Inflammatory macrophage treated with lipopolysaccharide for 1 hour (primary cell): ENCODE data around the gene LPCAT1.

ENCODE experiments used
- DNase-seq, 2 donors: peaks; one replicate each; pipeline ENCODE4 v3.0.0-alpha.2; 2020 to 2022

Gene LPCAT1

DNA sequence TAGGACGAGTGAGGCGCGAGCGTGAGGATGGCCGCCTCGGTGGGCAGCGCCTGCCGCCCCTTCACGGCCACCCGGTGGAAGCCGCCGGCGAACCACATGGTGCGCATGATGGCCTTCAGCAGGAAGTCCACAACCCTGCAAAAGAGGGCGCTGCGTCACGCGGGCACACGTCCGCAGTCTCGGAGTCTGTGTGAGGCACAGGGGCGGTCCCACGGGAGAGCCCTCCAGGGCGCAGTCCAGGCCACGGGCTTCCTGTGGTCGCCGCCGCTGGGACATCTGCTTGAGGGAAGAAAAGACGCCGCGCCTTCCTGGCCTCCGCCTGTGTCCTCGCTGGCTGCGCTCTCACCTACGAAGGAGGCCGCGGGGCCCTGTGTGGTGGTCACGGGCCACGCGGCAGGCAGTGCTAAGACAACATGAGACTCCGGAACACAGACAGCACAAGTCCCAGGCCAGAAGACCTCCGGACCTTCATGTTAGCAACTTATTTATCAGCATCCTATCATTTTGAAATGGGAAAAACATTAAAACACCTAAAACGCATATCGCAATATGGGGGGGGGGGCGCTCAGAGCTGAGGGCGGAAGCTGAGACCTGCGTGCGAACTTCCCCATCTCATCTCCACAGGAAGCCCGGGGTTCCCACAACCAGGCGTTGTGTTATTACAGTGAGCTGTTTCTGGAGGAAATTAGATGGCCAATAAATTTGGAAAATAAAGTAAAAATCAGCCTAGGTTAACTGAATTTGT, 28.8 kb downstream of the LPCAT1 start:
- DNase-seq = peak; percentile 65

DNA sequence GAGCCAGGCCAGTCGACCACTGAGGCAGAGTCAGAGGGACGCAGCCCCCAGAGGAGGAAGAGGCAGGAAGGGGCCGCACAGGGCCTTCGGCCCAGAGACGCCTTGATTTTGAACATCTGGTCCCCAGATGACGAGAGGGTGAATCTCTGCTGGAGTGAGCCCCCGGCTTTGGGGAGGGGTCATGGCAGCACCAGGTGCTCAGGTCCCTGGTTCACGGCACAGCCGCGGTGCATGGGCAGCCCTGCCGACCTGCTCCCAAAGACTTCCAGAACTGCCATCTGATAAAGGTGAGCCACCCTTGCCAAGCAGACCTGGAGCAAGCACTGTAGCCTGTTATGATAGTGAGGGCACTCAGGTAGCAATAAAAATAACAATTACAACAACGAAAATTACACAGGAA, 29.8 kb downstream of the LPCAT1 start:
- DNase-seq = no peak

DNA sequence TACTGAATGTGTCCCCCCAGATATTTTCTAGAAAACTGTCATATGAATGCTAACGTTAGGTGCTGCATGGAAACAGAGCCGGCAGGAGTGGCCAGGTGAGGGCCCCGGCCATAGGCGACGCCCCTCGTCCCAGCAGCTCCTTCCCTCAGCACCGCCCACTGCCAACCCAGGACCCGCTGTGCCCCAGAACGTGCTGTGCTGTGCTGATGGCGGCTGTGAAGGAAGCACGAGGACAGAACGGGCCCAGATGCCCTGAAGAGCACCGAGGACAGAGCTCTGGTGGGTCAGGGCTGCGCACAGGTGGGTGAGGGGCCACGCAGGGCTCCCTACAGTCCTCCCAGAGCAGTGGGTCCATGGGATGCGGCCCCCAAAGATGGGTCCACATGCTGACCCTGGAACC, 30.3 kb downstream of the LPCAT1 start:
- no peak for DNase-seq

DNA sequence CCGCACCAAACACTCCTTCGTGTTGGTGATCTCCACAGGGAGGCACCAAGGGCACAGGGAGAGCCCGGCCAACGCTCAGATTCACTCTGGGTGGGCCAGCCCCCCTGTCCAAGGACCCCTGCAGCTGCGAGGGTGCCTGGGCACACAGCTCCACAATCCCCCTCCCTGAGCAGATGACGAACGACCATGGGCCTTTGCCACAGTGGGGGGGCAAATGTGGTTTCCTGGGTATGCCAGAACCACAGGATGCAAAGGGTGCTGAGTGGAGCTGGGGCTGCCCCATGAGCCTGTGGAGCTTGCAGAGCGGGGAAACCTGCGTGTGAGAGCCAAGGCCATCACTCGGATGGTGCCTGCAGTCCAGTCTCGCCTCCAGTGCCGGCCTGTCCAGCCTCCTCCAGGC, 31.0 kb downstream of the LPCAT1 start:
- DNase-seq = no peak

DNA sequence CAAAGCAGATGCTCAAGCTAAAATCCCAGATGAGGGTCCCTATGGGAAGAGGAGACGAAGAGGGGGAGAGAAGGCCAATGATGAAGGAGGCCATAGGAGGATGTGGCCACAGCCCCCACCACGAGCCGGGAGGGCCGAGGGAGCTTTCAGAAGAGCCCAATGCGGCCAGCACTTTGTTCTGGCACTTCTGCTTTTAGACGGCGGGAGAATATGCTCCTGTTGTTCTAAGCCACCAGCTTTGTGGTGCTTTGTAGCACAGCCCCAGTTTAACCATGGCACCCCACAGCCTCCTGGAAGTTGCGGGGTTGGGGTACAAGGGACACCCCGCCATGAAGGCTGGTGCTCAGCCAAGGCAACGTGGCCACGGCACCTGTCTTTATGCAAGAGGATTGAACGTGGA, 33.4 kb downstream of the LPCAT1 start:
- DNase-seq = peak in 1 of 2 donors; percentile 34

DNA sequence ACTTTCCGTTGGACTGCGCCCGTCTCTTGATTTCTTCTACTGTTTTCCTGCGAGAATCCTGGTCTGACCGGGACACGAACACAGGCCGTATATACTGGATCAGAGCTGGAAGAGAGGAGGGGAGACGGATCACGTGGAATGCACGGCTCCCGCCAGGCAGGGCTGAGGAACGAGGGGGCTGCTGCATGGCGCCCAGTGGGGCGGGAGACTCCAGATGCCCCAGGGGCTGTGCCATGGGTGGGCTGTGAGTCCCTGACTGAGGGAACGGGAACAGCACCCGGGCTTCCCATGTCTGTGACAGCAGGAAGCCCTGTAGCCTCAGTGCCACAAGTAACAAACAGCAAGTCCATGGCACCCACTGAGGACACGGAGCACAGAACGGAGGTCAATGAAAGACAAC, 34.0 kb downstream of the LPCAT1 start:
- no peak for DNase-seq

DNA sequence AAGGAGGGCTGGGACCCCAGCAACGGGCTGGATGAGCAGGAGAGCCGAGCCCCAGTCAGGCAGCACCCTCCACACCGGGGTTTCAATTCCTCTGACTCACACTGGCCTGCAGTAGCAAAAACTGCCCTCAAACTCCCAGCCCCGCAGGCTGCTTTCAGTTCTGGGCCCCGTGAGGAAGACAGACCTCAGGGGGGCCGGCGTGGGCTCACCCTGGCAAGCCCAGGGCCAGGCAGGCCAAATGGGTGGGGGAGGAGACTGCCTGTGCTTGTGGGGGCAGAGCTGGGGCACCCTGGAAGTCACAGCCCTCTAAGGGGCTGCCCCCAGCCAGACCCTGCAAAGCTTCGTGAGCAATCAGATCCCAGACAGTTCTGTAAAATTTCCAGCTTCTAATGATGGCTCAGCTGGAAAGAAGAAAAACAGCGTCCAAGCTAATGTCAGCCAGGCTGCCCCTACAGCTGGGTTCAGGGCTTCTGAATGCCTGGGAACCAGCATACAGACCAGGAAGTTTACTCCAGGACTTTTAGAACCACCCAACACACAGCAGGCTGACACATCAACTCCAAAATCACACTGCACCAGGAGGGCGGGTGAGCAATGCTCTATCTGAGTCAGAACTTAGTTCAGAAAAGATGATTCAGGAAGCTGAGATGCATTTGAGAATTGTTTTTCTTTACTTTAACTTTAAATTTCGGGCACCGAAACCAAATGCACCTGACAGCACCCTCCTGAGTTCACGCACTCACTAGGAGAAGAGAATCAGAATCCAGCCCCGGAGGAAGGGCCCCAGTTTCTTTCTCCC, 34.7 kb downstream of the LPCAT1 start:
- DNase-seq = peak; percentile 69 to 82

DNA sequence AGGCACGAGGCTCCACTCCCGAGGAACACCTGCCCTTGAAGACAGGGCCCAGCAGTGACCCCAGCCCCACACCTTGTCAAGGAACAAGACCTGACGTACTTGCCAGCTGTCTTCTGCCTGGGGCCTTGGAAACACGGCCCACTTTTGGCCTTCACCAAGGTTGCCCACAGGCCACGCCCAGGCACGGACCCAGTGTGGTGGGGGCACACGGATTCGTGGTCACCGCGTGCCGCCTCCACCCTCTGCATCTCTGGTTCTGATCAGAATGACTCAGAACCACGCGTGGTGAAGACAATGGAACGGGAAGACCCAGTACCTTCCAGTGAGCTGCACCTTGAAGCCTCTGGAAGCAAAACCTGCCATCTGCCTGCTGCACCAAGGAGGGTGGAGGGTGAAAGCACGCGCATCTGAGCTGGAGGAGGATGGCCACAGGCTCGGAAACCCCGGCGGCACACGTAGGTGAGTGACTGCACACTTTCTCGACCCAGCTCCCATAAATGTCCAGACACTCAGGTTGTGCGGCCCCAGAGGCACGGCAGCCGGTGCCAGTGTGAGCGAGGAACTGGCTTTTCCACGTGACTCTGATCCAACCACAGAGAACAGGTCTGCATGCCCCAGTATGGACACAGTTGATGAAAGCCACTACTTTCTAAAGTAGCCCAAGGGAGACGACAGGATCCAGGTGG, 36.5 kb downstream of the LPCAT1 start:
- no peak for DNase-seq

DNA sequence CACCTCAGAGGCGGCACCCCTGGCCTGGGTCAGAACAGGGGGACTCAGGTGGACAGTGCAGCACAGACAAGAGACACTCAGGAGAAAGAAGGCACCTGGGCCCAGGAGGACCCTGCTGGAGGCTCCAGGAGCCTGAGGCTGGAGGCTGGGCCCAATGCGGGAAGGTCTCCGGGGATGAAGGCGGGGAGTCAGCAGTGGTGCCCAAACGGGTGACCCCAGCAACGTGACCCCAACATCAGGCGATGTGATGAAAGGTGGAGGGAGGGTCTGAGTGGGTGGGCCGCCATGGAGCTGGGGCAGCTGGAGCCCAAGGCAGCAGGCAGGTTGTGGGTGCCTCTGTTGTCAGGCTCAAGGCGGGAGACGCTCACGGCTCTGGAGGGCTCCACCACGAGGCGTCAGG, 37.5 kb downstream of the LPCAT1 start:
- no peak for DNase-seq

DNA sequence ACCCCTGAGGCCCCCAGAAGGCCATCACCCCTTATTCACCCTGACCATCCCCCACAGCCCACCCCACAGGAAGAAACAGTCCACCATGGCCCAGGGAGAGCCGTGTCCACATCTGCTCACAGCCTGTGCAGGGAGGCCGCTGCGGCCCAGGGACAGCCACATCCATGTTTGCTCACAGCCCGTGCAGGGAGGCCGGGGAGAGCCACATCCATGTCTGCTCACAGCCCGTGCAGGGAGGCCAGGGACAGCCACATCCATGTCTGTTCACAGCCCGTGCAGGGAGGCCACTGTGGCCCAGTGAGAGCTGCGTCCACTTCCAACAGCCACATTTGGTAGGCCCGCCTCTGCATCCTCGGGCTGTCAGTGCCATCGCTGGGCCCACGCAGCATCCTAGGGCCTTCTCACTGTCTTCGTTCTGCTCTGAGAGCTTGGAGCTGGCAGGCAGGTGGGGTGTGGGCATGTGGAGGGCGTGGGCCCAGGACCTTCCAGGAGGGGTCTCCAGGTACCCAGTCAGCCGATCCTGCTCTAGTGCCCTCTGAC, 38.1 kb downstream of the LPCAT1 start:
- no peak for DNase-seq

DNA sequence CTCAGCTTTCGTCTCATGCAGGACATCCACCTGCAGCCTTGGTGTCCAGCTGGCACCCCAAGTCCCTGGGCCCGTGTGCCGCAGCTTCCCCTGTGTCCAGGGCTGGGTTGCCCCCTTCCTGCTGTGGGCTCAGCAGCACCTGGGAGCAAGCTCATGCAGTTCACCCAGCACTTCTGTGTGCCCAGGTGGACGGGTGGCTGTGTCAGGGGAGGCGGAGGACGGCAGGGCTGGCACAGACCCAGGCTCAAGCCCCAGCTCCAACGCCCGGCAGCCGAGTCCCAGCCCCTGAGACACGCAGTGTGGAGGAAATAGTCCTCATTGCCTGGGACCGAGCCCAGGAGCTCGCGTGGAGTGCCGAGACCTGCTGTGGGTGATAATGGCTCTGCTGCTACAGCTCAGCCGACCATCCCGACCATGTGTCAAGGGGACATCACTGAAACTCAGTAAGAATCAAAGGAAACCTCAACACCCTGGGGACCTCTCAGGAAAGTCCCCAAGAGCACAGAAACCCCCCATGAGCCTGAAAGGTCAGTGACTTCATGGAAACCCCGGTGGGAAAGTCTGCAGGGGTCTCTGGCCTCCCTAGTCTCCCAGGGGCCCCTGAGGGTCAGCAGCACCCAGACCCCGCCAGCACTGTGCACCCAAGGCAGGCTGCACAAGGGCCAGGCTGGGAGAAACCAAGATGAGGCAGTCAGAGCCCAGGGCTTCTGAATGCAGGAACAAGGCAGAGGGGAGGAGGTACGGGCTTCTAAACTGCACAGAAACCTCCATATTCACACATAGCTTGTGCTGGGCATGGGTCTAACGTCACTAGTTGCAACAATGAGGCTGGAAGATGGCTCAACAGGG, 38.8 kb downstream of the LPCAT1 start:
- DNase-seq = no peak

DNA sequence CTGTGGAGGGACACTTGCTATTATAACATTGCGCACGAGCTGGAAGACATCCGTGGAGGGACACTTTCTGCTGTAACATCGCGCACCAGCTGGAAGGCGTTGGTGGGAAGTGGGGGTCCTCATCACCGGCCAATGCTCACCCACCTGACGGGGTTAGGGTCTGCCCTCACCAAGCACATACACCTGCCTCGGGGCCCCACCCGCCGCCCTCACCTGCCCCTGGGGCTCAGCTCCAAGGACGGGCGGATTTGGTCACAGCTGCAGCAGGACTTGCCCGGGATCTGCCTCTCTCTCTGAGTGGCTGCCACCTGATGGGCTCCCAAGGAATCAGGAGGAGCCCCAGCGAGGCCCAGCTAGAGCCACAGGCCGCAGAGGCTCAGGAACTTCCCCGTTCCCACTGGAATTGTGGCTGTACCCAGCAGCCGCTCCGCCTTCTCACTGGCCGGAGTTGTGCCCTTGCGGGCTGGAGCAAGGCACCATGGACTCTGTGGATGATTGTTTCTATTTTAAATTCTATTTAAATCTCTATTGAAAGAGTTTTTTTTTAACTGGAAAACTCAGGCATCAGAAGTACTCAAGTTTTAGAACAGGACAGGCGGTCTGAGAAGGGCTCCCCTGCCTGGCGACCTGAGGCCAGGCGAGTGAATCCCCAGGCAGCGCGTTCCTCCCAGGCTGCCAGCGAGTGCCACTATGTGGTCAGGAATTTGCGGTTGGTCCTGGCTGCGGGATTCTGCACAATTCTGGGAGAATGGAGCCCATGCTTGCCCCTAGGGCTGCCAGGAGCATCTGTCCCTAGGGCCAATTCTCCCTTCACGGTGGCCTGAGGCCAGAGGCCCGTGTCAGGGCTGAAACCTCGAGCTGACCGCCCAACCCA, 39.7 kb downstream of the LPCAT1 start:
- no peak for DNase-seq

DNA sequence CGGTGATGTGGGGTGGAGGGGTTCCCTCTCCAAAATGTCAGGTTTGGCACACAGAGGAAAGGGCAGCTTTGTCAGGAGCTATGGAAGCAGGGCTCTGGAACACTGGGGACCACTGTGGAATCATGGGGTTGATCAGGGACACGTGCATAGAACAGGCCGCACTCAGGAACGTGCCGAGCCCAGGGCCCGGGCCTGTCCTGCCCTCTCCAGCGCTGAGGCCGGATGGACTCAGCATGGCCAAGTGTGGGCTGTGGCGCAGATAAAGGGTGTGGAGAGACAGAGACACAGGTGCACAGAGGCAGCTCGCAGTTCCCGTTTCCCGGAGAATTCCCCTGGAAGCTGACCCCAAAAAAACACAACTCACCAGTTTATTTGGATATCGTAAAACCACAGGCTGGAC, 40.7 kb downstream of the LPCAT1 start:
- DNase-seq = no peak

DNA sequence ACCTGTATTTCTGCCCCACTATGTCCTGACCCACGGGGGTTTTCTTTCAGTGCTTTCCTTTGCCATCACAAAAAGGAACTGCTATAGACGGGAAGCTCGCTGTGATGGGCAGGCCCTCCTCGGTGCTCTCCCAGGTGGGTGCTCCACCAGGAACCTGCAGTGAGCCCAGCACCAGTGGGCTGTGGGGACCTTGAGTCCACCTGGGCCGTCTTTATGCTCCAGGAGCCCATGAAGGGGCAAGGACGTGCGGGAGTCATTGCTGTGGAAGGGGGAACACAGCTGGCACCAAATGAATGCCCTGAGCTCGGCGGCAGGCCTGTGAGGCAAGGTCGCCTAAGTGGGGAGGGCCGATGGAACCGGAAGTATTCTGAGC, 41.8 kb downstream of the LPCAT1 start:
- no peak for DNase-seq

DNA sequence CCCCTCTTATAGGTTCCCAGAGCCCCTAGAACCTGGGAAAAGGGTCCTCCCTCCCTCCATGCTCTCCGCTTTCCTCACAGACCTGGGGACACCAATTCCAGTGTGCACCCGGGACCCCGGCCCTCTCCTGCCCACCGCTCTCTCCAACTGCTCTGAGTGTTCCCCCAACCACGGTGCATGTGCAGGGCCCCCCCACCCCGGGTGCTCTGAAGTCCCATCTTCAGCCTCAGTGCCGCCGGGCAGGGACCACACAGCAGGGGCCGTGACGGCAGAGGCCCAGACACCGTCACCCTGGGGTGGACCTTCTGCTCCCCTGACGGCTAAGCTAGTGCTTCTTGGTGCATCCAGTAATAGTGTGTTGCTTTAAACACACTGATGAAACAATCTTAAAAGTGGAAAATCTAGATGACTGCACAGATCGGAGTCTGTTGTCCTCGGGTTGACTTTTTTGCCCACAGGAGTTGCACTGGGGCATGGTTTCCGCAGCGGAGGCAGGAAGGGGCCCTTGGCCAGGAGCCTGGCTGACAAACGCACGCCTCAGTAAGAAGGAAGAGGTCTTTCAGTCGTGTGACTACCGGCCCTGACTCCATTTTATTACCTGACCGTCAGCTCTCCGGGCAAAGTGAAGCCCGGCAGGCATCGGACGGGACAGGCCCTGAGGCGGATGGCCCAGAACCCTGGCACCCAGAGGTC, 42.3 kb downstream of the LPCAT1 start:
- DNase-seq = peak in 1 of 2 donors; percentile 15

DNA sequence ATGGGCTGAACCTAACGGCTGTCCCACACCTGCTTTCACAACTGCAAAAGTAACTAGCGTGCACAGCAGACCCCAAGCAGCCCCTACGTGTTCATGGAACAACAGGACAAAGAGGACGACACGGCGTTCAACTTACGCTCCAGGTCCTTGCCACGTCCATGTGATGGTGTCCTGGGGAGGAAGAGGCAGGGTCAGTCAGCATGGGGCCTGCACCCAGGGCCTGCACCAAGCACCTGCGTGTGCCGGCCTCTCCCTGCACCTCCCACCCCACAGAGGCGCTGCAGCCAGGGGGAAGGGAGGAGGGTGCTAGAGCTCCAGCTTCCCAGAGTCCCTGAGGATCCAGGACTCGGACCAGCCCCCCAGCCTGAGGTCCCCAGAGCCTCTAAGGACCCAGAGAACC, 43.0 kb downstream of the LPCAT1 start:
- DNase-seq = no peak

DNA sequence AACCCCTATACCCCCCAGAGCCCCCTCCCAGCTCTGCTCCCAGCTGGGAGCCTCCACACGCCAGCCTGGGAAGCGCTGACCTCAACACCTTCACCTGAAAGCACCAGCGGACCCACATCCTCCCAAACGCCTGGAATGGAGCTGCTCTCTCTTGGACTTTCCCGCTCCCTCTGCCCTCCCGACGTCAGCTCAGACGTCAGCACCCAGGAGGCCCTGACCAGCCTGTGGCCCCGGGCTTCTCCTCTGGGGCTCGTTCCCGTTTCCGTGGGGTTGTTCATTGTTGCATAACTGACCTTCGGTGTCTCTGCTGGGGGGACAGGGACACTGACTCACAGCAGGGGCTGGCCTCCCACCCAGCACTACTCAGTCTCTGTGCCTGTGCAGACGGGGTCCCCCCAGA, 43.5 kb downstream of the LPCAT1 start:
- DNase-seq = peak; percentile 95 to 96

DNA sequence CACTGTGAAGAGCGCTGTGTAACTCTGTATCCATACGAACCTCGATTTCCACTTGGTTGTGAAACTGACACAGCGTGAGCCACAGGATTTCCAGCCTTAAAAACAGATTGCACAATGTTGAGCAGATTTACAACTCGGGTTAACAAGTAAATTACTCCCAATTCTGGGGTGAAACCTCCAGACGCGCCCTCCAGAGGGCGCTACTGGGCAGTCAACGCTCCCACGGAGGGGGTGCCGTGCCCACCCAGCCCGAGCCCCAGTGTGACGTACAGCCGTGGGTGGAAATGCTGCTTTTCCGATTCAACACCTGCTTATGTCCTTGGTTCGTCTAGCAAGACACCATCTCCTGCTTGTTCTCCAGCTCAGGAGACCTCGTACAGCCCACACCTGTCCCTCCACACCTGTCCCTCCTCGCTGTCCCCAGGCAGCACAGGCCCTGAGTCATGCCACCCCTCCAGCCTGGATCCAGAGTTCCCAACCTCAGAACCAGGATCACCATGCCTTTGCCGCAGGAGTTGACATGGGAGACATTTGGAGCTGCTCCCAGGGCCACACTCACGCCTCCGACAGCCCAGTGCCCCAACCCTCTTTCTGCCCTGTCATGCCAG, 44.1 kb downstream of the LPCAT1 start:
- DNase-seq = peak; percentile 94

DNA sequence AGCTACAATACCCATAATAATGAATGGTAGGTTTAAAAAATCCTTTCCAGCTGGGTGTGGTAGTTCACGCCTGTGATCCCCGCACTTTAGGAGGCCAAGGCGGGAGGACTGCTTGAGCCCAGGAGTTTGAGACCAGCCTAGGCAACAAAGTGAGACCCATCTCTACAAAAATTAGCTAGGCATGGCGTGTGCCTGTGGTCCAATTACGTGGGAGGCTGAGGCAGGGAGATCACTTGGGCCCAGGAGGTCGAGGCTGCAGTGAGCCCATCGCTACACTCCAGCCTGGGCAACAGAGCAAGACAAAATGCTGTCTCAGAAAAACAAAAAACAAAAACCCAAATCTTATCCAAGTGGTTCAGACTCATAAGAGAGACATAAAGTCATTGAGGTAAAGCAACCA, 44.7 kb downstream of the LPCAT1 start:
- no peak for DNase-seq

DNA sequence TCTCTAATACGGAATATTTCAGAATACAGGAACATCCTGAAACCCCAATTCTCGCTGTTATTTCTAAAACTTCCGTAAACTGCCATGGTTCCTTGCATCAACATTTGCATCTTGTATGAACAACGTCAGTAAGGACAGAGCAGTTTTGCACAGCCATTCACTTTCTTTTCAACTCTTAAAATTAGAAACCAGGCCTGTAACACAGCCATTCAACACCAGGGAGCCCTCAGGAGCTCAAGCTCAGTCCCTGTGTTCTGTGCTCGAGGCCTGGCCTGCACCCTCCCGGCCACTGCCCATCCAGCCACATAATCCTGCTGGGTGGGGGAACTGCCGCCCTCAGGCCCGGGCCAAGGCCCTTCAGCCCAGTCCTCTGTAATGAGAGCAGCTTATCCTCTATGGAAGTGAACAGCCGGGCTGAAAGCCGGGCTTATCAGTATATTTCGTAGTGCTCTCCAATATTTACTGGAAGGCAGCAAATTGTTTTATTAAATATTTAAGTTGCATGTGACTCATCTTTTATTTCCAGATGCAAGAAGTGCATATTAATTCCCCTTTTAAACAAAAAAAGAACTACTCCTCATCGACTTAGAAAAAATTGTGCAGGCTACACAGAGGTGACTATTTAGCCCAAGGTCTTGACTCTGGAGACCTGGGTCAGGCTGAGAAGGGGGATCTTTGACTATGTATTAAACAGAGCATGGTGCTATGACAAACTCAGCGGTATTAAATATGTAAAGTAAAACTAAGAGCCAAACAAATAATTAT, 45.3 kb downstream of the LPCAT1 start:
- peak; percentile 61 to 65 for DNase-seq
